SK-N-SH (cell line): ENCODE data around the gene GAS7. TPM values are rescaled to one million over a fixed set of nuclear protein-coding genes. Genes with fewer than 3 reads are reported as not detected.

Experiments
- CTCF ChIA-PET: fragments of 300-600, 350-600 bp; formaldehyde crosslinking; extraction: SDS; loops from one replicate; lab custom pipeline; 2021; lab: Yijun Ruan, JAX
- POLR2A ChIA-PET: fragments of 350-600 bp; sonication (Branson Sonifier 250); formaldehyde crosslinking; extraction: SDS; loops from one replicate; lab custom pipeline; 2020; ENCODE audit warnings: antibody characterized with exemption, inconsistent platforms; lab: Yijun Ruan, JAX
- DNase-seq: peaks from one replicate; pipeline ENCODE4 v3.0.0; 2012
- H2AFZ ChIP-seq: fragments of 200-600 bp; sonication (generic); 2 replicates; pipeline ENCODE4 v1.8.1; 2016; ENCODE audit warnings: antibody characterized with exemption, mild to moderate bottlenecking, low read depth
- H3F3A ChIP-seq: fragments of 200-600 bp; sonication (generic); replicated peaks from 2 replicates; pipeline ENCODE3; 2016; ENCODE audit warnings: antibody characterized with exemption, mild to moderate bottlenecking; ENCODE audit not compliant: insufficient read depth
- H3K27ac ChIP-seq, 2 experiments: fragments of 200-500 bp in 1 of 2; fragments of 200-600 bp in 1 of 2; sonication (Bioruptor generic) in 1 of 2; sonication (generic), shearing (Covaris generic) in 1 of 2; 2 replicates each; pipeline versions ENCODE4 v1.5.1 to v1.6.1; 2014 to 2016; ENCODE audit warnings: low read depth in 2 of 2, inconsistent platforms in 1 of 2, low read length in 1 of 2, mild to moderate bottlenecking in 1 of 2, mixed read lengths in 1 of 2
- H3K27me3 ChIP-seq: fragments of 200-600 bp; sonication (generic), shearing (Covaris generic); 2 replicates; pipeline ENCODE4 v1.6.1; 2016; ENCODE audit warnings: mixed run types; ENCODE audit not compliant: insufficient read depth
- H3K36me3 ChIP-seq, 2 experiments: fragments of 200-500 bp in 1 of 2; fragments of 200-600 bp in 1 of 2; sonication (Bioruptor generic) in 1 of 2; sonication (generic) in 1 of 2; replicated peaks in 1 of 2; 2 replicates each; pipeline versions ENCODE3 to v1.5.1; 2014 to 2016; ENCODE audit warnings: low read length in 1 of 2, mild to moderate bottlenecking in 1 of 2; ENCODE audit not compliant: insufficient read depth in 2 of 2, control insufficient read depth in 1 of 2
- H3K4me1 ChIP-seq, 2 experiments: fragments of 200-500 bp in 1 of 2; fragments of 200-600 bp in 1 of 2; sonication (Bioruptor generic) in 1 of 2; sonication (generic), shearing (Covaris generic) in 1 of 2; 2 replicates each; pipeline versions ENCODE4 v1.5.1 to v1.6.1; 2014 to 2016; ENCODE audit warnings: low read depth in 1 of 2, low read length in 1 of 2, mixed run types in 1 of 2; ENCODE audit not compliant: insufficient read depth in 2 of 2, control insufficient read depth in 1 of 2
- H3K4me2 ChIP-seq: fragments of 200-600 bp; sonication (generic), shearing (Covaris generic); 2 replicates; pipeline ENCODE4 v1.6.1; 2017; ENCODE audit warnings: mixed run types
- H3K4me3 ChIP-seq, 2 experiments: fragments of 200-500 bp in 1 of 2; fragments of 200-600 bp in 1 of 2; sonication (Bioruptor generic) in 1 of 2; sonication (generic), shearing (Covaris generic) in 1 of 2; 2 replicates each; pipeline versions ENCODE4 v1.5.1 to v1.8.1; 2014 to 2016; ENCODE audit warnings: low read depth in 2 of 2, inconsistent platforms in 1 of 2, low read length in 1 of 2, mild to moderate bottlenecking in 1 of 2, mixed read lengths in 1 of 2, moderate library complexity in 1 of 2
- H3K79me2 ChIP-seq: fragments of 200-600 bp; sonication (generic); 2 replicates; pipeline ENCODE4 v1.8.1; 2017; ENCODE audit warnings: mild to moderate bottlenecking; ENCODE audit not compliant: insufficient read depth
- H3K9ac ChIP-seq: fragments of 200-600 bp; sonication (generic); 2 replicates; pipeline ENCODE4 v1.6.1; 2017; ENCODE audit warnings: mixed run types
- H3K9me2 ChIP-seq: fragments of 200-600 bp; sonication (generic); 2 replicates; pipeline ENCODE4 v1.6.1; 2017; ENCODE audit warnings: mixed run types
- H3K9me3 ChIP-seq: fragments of 200-600 bp; sonication (generic); 2 replicates; pipeline ENCODE4 v1.6.1; 2017; ENCODE audit warnings: mixed run types, mild to moderate bottlenecking, moderate library complexity
- H4K20me1 ChIP-seq: fragments of 200-600 bp; sonication (generic); 2 replicates; pipeline ENCODE4 v1.6.1; 2017; ENCODE audit warnings: mild to moderate bottlenecking, mixed run types; ENCODE audit not compliant: insufficient read depth
- ELF1 ChIP-seq: IDR thresholded peaks from 2 replicates; pipeline ENCODE4 v1.4.0; 2012
- FOSL2 ChIP-seq: IDR thresholded peaks from 2 replicates; pipeline ENCODE4 v1.4.0; 2012; ENCODE audit warnings: low read depth, mild to moderate bottlenecking, moderate library complexity, borderline replicate concordance
- FOXM1 ChIP-seq: IDR thresholded peaks from 2 replicates; pipeline ENCODE4 v1.4.0; 2012; ENCODE audit warnings: low read depth, mild to moderate bottlenecking
- GABPA ChIP-seq: IDR thresholded peaks from 2 replicates; pipeline ENCODE4 v1.4.0; 2012; ENCODE audit warnings: low read depth, mild to moderate bottlenecking
- JUND ChIP-seq: IDR thresholded peaks from 2 replicates; pipeline ENCODE4 v1.4.0; 2012
- NFIC ChIP-seq: IDR thresholded peaks from 2 replicates; pipeline ENCODE4 v1.4.0; 2012; ENCODE audit warnings: borderline replicate concordance
- RAD21 ChIP-seq: IDR thresholded peaks from 2 replicates; pipeline ENCODE4 v1.6.1; 2012; ENCODE audit warnings: mild to moderate bottlenecking, low read length
- RCOR1 ChIP-seq: fragments of 150-350 bp; IDR thresholded peaks from 2 replicates; pipeline ENCODE4 v1.6.1; 2017; ENCODE audit warnings: antibody characterized with exemption, low read length
- RFX5 ChIP-seq: IDR thresholded peaks from 2 replicates; pipeline ENCODE4 v1.6.1; 2012; ENCODE audit warnings: mild to moderate bottlenecking, improper control_type of control experiment, low read length
- SIN3A ChIP-seq: IDR thresholded peaks from 2 replicates; pipeline ENCODE4 v1.6.1; 2012; ENCODE audit warnings: low read depth, mild to moderate bottlenecking, low read length, moderate library complexity, borderline replicate concordance
- SMC3 ChIP-seq: IDR thresholded peaks from 2 replicates; pipeline ENCODE4 v1.6.1; 2012; ENCODE audit warnings: low read depth, low read length, improper control_type of control experiment
- TEAD4 ChIP-seq: IDR thresholded peaks from 2 replicates; pipeline ENCODE4 v1.4.0; 2012; ENCODE audit warnings: mild to moderate bottlenecking, borderline replicate concordance; ENCODE audit not compliant: insufficient read depth
- WGBS: methylation state at CpG from one replicate; pipeline ENCODE4 v1.1.6; 2017; ENCODE audit warnings: low lambda C conversion rate; 5-methylcytosine and 5-hydroxymethylcytosine counted together
- polyA plus RNA-seq, 3 experiments: library from polyadenylated mRNA; depleted of rRNA; stranded (reverse); fragments of >200 nt; gene quantifications; 2 replicates each; pipeline ENCODE4 v1.2.3, GENCODE V29; 2012
- TF ChIP-seq, protein P1 (sequence below): IDR thresholded peaks from 2 replicates; pipeline ENCODE4; 2012
- TF ChIP-seq, protein P2 (sequence below): IDR thresholded peaks from 2 replicates; pipeline ENCODE4 v1.4.0; 2012; ENCODE audit warnings: low read depth
- TF ChIP-seq, protein P3 (sequence below): IDR thresholded peaks from 2 replicates; pipeline ENCODE4 v1.4.0; 2012; ENCODE audit warnings: low read depth, borderline replicate concordance
- TF ChIP-seq, protein P4 (sequence below): fragments of 200-600 bp; sonication (generic); IDR thresholded peaks from 2 replicates; pipeline ENCODE4 v1.6.1; 2017; ENCODE audit warnings: antibody characterized with exemption, mild to moderate bottlenecking, moderate library complexity

The GAS7 gene
- polyA plus RNA-seq, 1 of the 3 experiments (the other 2 are of a cell fraction), result 0.12 TPM

DNA sequence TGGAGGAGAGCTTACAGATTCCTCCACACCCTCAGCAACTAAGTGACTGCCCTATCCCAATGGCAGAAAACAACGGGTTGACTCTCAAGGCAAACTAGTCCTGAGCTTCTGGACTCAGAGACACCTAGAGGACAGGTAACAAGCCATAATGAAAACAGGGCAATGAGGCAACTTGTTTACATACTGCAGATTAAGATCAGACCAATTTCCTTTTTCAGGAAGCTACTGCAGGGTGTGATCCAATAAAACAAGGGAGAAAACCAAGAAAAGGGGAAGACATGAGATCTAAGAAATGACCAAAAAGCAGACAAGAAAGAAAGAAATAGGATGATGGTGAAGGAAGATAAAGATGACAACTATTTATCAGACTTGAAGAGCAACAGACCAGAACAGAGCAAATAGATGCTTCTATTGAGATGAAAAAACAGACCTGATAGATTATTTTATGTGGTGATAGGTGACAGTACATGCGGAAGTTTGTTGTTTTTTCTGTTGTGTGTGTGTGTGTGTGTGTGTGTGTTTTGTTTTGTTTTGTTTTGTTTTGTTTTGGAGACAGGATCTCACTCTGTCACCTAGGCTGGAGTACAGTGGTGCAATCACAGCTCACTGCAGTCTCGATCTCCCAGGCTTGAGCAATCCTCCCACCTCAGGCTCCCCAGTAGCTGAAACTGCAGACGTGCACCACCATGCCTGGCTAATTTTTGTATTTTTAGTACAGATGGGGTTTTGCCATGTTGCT is 120.7 kb downstream of the GAS7 start:
- Histone ChIP-seq H3K27ac (no peak overlapping the region), H2AFZ (no peak overlapping the region), H3K4me3 (no peak overlapping the region), H3K27me3 (no peaks in the 10 kb centered on the region), H3K9me2 (no peaks in the 10 kb centered on the region), H4K20me1 (no peaks in the 10 kb centered on the region), H3K4me2 (no peak overlapping the region), H3K79me2 (no peaks in the 10 kb centered on the region), H3K4me1 (peaks cover 0 to 6% of the 10 kb centered on the region in 2 experiments; a peak in 1 of 4 replicates), H3K9ac (no peak overlapping the region), H3K36me3 (no peaks in the 10 kb centered on the region), H3K9me3 (no peaks in the 10 kb centered on the region), H3F3A (no peaks in the 10 kb centered on the region)
- POLR2A ChIA-PET, result no interaction called here
- TF ChIP-seq, protein P1, sequence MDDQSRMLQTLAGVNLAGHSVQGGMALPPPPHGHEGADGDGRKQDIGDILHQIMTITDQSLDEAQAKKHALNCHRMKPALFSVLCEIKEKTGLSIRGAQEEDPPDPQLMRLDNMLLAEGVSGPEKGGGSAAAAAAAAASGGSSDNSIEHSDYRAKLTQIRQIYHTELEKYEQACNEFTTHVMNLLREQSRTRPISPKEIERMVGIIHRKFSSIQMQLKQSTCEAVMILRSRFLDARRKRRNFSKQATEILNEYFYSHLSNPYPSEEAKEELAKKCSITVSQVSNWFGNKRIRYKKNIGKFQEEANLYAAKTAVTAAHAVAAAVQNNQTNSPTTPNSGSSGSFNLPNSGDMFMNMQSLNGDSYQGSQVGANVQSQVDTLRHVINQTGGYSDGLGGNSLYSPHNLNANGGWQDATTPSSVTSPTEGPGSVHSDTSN, result no peak
- TF ChIP-seq NFIC (no peak), FOXM1 (no peak), SIN3A (no peak), RAD21 (no peak), ELF1 (no peak), SMC3 (no peak), RCOR1 (no peak), JUND (no peak), FOSL2 (no peak), GABPA (no peak), RFX5 (no peak), TEAD4 (no peak)
- TF ChIP-seq, protein P2, sequence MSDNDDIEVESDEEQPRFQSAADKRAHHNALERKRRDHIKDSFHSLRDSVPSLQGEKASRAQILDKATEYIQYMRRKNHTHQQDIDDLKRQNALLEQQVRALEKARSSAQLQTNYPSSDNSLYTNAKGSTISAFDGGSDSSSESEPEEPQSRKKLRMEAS, result no peak
- TF ChIP-seq, protein P3, sequence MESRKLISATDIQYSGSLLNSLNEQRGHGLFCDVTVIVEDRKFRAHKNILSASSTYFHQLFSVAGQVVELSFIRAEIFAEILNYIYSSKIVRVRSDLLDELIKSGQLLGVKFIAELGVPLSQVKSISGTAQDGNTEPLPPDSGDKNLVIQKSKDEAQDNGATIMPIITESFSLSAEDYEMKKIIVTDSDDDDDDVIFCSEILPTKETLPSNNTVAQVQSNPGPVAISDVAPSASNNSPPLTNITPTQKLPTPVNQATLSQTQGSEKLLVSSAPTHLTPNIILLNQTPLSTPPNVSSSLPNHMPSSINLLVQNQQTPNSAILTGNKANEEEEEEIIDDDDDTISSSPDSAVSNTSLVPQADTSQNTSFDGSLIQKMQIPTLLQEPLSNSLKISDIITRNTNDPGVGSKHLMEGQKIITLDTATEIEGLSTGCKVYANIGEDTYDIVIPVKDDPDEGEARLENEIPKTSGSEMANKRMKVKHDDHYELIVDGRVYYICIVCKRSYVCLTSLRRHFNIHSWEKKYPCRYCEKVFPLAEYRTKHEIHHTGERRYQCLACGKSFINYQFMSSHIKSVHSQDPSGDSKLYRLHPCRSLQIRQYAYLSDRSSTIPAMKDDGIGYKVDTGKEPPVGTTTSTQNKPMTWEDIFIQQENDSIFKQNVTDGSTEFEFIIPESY, result no peak
- TF ChIP-seq, protein P4, sequence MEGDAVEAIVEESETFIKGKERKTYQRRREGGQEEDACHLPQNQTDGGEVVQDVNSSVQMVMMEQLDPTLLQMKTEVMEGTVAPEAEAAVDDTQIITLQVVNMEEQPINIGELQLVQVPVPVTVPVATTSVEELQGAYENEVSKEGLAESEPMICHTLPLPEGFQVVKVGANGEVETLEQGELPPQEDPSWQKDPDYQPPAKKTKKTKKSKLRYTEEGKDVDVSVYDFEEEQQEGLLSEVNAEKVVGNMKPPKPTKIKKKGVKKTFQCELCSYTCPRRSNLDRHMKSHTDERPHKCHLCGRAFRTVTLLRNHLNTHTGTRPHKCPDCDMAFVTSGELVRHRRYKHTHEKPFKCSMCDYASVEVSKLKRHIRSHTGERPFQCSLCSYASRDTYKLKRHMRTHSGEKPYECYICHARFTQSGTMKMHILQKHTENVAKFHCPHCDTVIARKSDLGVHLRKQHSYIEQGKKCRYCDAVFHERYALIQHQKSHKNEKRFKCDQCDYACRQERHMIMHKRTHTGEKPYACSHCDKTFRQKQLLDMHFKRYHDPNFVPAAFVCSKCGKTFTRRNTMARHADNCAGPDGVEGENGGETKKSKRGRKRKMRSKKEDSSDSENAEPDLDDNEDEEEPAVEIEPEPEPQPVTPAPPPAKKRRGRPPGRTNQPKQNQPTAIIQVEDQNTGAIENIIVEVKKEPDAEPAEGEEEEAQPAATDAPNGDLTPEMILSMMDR, result no peak
- 24% methylated on average over 4 of the region's 4 CpGs for WGBS
- CTCF ChIA-PET, result interaction anchor here (0.6 to 1.6 kb wide), 4 partner anchors 37 to 367 kb away, joined by 3 to 4 read pairs (median 4); no protein-coding TSS in a partner anchor
- DNase-seq, result no peak
